Measurements from ENCODE around the gene DPPA4. TPM values are rescaled to one million over a fixed set of nuclear protein-coding genes. Genes with fewer than 3 reads are reported as not detected.

Gene DPPA4
- total RNA-seq, 4 donors from 2014 or later, result not detected

GRCh38 chr3:109328202-109328601 is 9.1 kb downstream of the DPPA4 start:
- no peaks in the 10 kb centered on the region for H3K9me3 ChIP-seq

GRCh38 chr3:109325657-109326056 is 11.7 kb downstream of the DPPA4 start:
- Histone ChIP-seq H3K4me1 (no peaks in the 10 kb centered on the region), H3K4me3 (no peak overlapping the region), H3K27me3 (no peaks in the 10 kb centered on the region), H3K36me3 (no peaks in the 10 kb centered on the region), H3K9me3 (no peaks in the 10 kb centered on the region), H3K27ac (no peak overlapping the region)
- DNase-seq (ENCODE audit: low spot score in 2 of 2), result no peak
- 56 to 63% methylated on average over 3 of the region's 3 CpGs for WGBS, 2 donors
- TF ChIP-seq POLR2A (IDR thresholded peaks at IDR 0.05) (no peak), EP300 (IDR thresholded peaks at IDR 0.05) (no peak), CTCF (IDR thresholded peaks at IDR 0.05) (no peak)

More at GRCh38 chr3:109328202-109328601, 9.1 kb downstream of the DPPA4 start:
- WGBS, 2 donors, result 80 to 81% methylated on average over 3 of the region's 3 CpGs
- TF ChIP-seq CTCF (IDR thresholded peaks at IDR 0.05) (no peak), POLR2A (IDR thresholded peaks at IDR 0.05) (no peak), EP300 (IDR thresholded peaks at IDR 0.05) (no peak)
- no peak overlapping the region for H3K4me3 ChIP-seq
- no peaks in the 10 kb centered on the region for H3K27me3 ChIP-seq
- no peak overlapping the region for H3K27ac ChIP-seq
- H3K4me1 ChIP-seq, result no peaks in the 10 kb centered on the region
- no peak for DNase-seq (ENCODE audit: low spot score in 2 of 2)
- no peaks in the 10 kb centered on the region for H3K36me3 ChIP-seq

- H3K9me3 ChIP-seq, result no peaks in the 10 kb centered on the region
- H3K4me1 ChIP-seq, result no peaks in the 10 kb centered on the region
- TF ChIP-seq POLR2A (IDR thresholded peaks at IDR 0.05), result no peak
- TF ChIP-seq EP300 (IDR thresholded peaks at IDR 0.05), result no peak
- TF ChIP-seq CTCF (IDR thresholded peaks at IDR 0.05), result no peak
- H3K36me3 ChIP-seq, result no peaks in the 10 kb centered on the region
- no peaks in the 10 kb centered on the region for H3K27me3 ChIP-seq
- no peak overlapping the region for H3K27ac ChIP-seq
- H3K4me3 ChIP-seq, result no peak overlapping the region
- DNase-seq (ENCODE audit: low spot score in 2 of 2), result no peak
- 91 to 93% methylated on average over 5 of the region's 5 CpGs for WGBS, 2 donors
Observed at GRCh38 chr3:109325109-109325508, 12.2 kb downstream of the DPPA4 start.

GRCh38 chr3:109316162-109316730 is 21.1 kb downstream of the DPPA4 start, which contains the start of gene DPPA2:
TSS of gene DPPA2 (minus strand) at chr3:109316517. CDS start at chr3:109314542, 1,975 bp downstream.
- TF ChIP-seq CTCF (IDR thresholded peaks at IDR 0.05), result no peak
- TF ChIP-seq POLR2A (IDR thresholded peaks at IDR 0.05), result no peak
- TF ChIP-seq EP300 (IDR thresholded peaks at IDR 0.05), result no peak
- H3K4me1 ChIP-seq, result no peaks in the 10 kb centered on the region
- WGBS, 2 donors, result 88 to 89% methylated on average over 21 of the region's 21 CpGs
- H3K27ac ChIP-seq, result no peak within 1 kb of the TSS
- no peaks in the 10 kb centered on the region for H3K27me3 ChIP-seq
- no peak for DNase-seq (ENCODE audit: low spot score in 2 of 2)
- no peak within 1 kb of the TSS for H3K4me3 ChIP-seq
- H3K9me3 ChIP-seq, result no peaks in the 10 kb centered on the region
- no peaks in the 10 kb centered on the region for H3K36me3 ChIP-seq

- no peak overlapping the region for H3K4me3 ChIP-seq
- 50 to 54% methylated on average over 1 of the region's 1 CpG for WGBS, 2 donors
- TF ChIP-seq EP300 (IDR thresholded peaks at IDR 0.05) (no peak), POLR2A (IDR thresholded peaks at IDR 0.05) (no peak), CTCF (IDR thresholded peaks at IDR 0.05) (no peak)
- DNase-seq (ENCODE audit: low spot score in 2 of 2), result no peak
- no peaks in the 10 kb centered on the region for H3K27me3 ChIP-seq
- H3K9me3 ChIP-seq, result peaks cover 0 to 3% (median 0%) of the 10 kb centered on the region in 4 donors
- H3K27ac ChIP-seq, result no peak overlapping the region
- no peaks in the 10 kb centered on the region for H3K4me1 ChIP-seq
- H3K36me3 ChIP-seq, result no peaks in the 10 kb centered on the region
Observed at GRCh38 chr3:109313061-109313460, 24.3 kb downstream of the DPPA4 start.

All from tibial nerve (tissue), 4 donors.